Body of pancreas (tissue), 4 donors: ENCODE data around the gene CHRDL2. TPM values are rescaled to one million over a fixed set of nuclear protein-coding genes. Genes with fewer than 3 reads are reported as not detected.

ENCODE experiments used
- ATAC-seq: fragments of 150-250 bp; one replicate; pipeline ENCODE4 v1.9.1; 2016
- DNase-seq, 4 donors: peaks; one replicate each; pipeline ENCODE4 v3.0.0-alpha.2; 2019
- H3K27ac ChIP-seq, 4 donors: fragments of 200-600 bp; sonication (generic); 1 replicate in 3 of 4; 2 replicates in 1 of 4; pipeline versions ENCODE4 v1.5.1 to v1.6.1; 2016 to 2019; ENCODE audit warnings: mild to moderate bottlenecking in 1 of 4, mixed read lengths in 1 of 4, moderate library complexity in 1 of 4
- H3K27me3 ChIP-seq, 2 donors: fragments of 200-600 bp; sonication (generic); one replicate each; pipeline ENCODE4 v1.6.0; 2016; ENCODE audit warnings: mild to moderate bottlenecking in 1 of 2
- H3K36me3 ChIP-seq, 2 donors: fragments of 200-600 bp; sonication (generic); replicated peaks in 1 of 2; 2 replicates each; pipeline ENCODE4 v1.5.1; 2016; ENCODE audit warnings: low read depth in 2 of 2; ENCODE audit not compliant: insufficient read depth in 1 of 2
- H3K4me1 ChIP-seq: fragments of 200-600 bp; sonication (generic); one replicate; pipeline ENCODE4 v1.6.0; 2016
- H3K4me3 ChIP-seq, 2 donors: fragments of 200-600 bp; sonication (generic); 1 replicate in 1 of 2; 2 replicates in 1 of 2; pipeline ENCODE4 v1.5.1; 2016 to 2019
- H3K9me3 ChIP-seq, 3 donors: fragments of 200-600 bp; sonication (generic); 1 replicate in 2 of 3; 2 replicates in 1 of 3; pipeline ENCODE4 v1.5.1; 2016
- POLR2A ChIP-seq, 3 donors: fragments of 450-650 bp; IDR thresholded peaks; one replicate each; pipeline ENCODE4 v1.6.1; 2016; ENCODE audit warnings: antibody characterized with exemption in 3 of 3, mild to moderate bottlenecking in 2 of 3
- WGBS, 2 donors: methylation state at CpG; one replicate each; pipeline ENCODE4 v1.1.5; 2017; 5-methylcytosine and 5-hydroxymethylcytosine counted together
- intact Hi-C: fragments of 100-400 bp; cut with DNase I; formaldehyde crosslinking; loops from one replicate; pipeline ENCODE4 v1.15.1; 2023
- total RNA-seq, 2 donors: library from RNA; depleted of rRNA; stranded (reverse); fragments of >200 nt; gene quantifications; one replicate each; pipeline ENCODE4 v1.1.0, GENCODE V29; 2016
- TF ChIP-seq, protein P1 (sequence below), 7 experiments: fragments of 450-650 bp in 4 of 7; fragments of 200-600 bp in 3 of 7; sonication (generic) in 3 of 7; IDR thresholded peaks; one replicate each; pipeline ENCODE4 v1.5.1; 2016 to 2019; ENCODE audit warnings: antibody characterized with exemption in 7 of 7

Gene CHRDL2
- total RNA-seq, 2 donors from 2014 or later, result not detected

DNA sequence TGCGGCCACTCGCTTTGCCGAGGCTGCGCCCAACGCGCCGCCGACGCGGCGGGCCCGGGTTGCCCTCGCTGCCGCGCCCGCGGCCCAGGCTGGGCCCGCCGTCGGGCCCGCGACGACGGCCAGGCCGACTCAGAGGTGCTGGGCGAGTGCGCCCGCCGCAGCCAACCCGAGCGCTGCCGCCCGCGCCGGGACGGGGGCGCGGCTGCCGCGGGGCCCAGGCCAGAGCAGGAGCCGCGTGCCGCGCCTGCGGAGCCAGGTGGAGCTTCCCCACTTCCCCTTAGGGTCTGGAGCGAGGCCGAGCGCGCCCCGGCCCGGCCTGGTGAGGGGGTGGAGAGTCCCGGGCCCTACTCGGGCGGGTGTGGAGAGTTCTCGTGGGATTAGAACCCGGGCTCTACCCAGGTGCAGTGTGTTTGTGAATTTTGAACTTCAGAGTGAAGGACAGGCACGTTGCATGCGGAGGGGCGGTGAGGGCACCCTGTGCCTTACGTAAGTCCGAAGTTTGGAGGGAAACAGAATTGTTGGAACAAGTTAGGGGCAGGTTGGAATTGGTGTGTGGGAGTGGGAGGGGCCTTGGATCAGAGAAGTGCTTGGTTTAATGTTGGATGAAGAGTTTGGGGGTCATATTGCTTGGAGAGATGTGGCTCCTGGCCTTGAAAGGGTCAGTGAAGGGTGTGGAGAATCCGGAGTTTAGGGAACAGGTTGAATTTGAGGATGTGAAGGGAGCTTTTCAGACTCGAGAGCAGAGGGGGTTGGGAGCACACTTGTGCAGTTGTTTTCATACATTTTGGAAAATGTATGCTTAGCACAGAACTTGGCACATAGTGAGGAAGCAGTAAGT lies 18.1 kb upstream of the CHRDL2 start:
- H3K27ac ChIP-seq, result peak overlapping the region; percentile 63 to 96 (median 94)
- no peaks in the 10 kb centered on the region for H3K27me3 ChIP-seq
- no peaks in the 10 kb centered on the region for H3K9me3 ChIP-seq
- ATAC-seq (peak; percentile 66), DNase-seq (peak; percentile 49 to 64 (median 54))
- 0 to 1% methylated on average over 8 to 35 of the region's 63 CpGs for WGBS, 2 donors
- TF ChIP-seq, protein P1, sequence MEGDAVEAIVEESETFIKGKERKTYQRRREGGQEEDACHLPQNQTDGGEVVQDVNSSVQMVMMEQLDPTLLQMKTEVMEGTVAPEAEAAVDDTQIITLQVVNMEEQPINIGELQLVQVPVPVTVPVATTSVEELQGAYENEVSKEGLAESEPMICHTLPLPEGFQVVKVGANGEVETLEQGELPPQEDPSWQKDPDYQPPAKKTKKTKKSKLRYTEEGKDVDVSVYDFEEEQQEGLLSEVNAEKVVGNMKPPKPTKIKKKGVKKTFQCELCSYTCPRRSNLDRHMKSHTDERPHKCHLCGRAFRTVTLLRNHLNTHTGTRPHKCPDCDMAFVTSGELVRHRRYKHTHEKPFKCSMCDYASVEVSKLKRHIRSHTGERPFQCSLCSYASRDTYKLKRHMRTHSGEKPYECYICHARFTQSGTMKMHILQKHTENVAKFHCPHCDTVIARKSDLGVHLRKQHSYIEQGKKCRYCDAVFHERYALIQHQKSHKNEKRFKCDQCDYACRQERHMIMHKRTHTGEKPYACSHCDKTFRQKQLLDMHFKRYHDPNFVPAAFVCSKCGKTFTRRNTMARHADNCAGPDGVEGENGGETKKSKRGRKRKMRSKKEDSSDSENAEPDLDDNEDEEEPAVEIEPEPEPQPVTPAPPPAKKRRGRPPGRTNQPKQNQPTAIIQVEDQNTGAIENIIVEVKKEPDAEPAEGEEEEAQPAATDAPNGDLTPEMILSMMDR (IDR thresholded peaks at IDR 0.05), result peak in 1 of 7 experiments; percentile 9
- no peak for TF ChIP-seq POLR2A (IDR thresholded peaks at IDR 0.05)
- H3K36me3 ChIP-seq, result no peaks in the 10 kb centered on the region
- peaks cover 40% of the 10 kb centered on the region for H3K4me1 ChIP-seq
- intact Hi-C loops, result no loop called here
- H3K4me3 ChIP-seq, result peak overlapping the region in 1 of 2 donors; percentile 37

DNA sequence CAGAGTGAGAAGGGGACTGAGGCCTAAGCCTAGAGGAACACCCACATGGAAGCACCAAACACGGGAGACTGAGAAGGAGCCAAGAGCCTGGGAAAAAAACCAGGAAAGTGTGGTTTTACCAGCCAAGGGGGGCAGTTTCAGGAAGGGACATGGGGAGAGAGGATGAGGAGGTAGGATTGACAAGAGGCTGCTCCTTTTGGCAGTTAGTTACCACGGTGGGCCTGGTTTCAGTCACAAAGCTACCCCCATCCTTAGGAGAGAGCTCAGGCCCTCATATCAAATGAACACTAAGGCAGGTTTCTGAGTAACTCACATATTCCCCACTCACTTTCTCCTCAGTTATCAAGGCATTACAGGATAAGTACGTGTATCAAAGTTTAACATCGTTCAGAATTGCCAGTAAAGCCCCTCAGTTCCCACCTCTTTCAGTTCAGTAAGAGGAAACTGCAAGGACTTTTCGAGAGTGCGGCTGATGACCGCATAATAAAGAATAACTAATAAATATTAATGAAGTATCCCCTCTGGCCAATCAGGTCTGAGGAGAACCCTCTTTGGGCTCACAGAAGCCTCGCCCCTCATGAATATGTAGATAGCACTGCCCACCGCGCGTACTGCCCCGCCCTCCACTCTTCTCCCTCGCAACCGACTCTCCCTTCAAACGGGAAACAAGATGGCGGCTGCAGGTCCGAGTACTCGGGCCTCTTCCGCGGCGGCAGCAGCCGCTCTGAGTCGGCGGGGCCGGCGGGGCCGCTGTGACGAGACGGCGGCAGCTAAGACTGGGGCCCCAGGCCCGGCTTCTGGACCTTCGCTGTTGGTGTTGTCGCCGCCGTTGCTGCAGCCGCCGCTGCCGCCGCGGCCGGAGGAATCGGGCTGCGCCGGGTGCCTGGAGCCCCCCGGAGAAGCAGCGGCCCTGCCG lies 17.2 kb upstream of the CHRDL2 start, which contains the start of gene RNF169:
Gene RNF169, plus strand, starts transcription at position 639 of the 916 bp plus-strand sequence. Its CDS starts 32 bp downstream, at position 671.
- intact Hi-C loops, result no loop called here

DNA sequence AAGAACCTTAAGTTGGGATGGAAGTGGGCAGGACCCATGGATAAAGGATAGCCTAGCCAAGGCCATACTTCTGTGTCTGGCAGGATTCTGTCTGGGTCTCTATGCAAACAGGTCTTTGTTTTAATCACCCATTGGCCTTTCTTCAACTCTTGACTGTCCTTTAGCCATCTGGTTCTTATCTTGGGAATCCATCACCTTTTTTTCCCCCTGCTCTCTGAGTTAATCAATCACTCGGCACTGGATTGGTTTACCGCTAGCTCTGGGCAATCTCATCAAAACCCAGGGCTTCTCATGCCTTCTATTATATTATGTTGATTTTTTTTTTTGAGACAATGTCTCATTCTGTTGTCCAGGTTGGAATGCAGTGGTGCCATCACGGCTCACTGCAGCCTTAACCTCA lies 15.6 kb upstream of the CHRDL2 start:
- 86 to 87% methylated on average over 3 of the region's 3 CpGs for WGBS, 2 donors
- H3K9me3 ChIP-seq, result no peaks in the 10 kb centered on the region
- H3K4me1 ChIP-seq, result peaks cover 26% of the 10 kb centered on the region
- H3K4me3 ChIP-seq, result no peak overlapping the region
- DNase-seq (no peak), ATAC-seq (no peak)
- no peaks in the 10 kb centered on the region for H3K27me3 ChIP-seq
- TF ChIP-seq, protein P1 (IDR thresholded peaks at IDR 0.05), result no peak
- no peak for TF ChIP-seq POLR2A (IDR thresholded peaks at IDR 0.05)
- H3K27ac ChIP-seq, result no peak overlapping the region
- intact Hi-C loops, result no loop called here
- H3K36me3 ChIP-seq, result no peaks in the 10 kb centered on the region

More for the DNA sequence above, 17.2 kb upstream of the CHRDL2 start, which contains the start of gene RNF169:
- peak; percentile 94 to 98 (median 96) for DNase-seq
- Histone ChIP-seq H3K27me3 (no peaks in the 10 kb centered on the region), H3K27ac (peak within 1 kb of the TSS; percentile 84 to 96 (median 94)), H3K36me3 (no peaks in the 10 kb centered on the region), H3K4me3 (peak within 1 kb of the TSS in 1 of 2 donors; percentile 37), H3K4me1 (peaks cover 32% of the 10 kb centered on the region), H3K9me3 (no peaks in the 10 kb centered on the region)
- WGBS, 2 donors, result 0 to 2% methylated on average over 13 to 40 of the region's 47 CpGs
- ATAC-seq, result peak; percentile 100
- TF ChIP-seq, protein P1 (IDR thresholded peaks at IDR 0.05), result no peak
- TF ChIP-seq POLR2A (IDR thresholded peaks at IDR 0.05), result peak; percentile 69 to 91 (median 81)

DNA sequence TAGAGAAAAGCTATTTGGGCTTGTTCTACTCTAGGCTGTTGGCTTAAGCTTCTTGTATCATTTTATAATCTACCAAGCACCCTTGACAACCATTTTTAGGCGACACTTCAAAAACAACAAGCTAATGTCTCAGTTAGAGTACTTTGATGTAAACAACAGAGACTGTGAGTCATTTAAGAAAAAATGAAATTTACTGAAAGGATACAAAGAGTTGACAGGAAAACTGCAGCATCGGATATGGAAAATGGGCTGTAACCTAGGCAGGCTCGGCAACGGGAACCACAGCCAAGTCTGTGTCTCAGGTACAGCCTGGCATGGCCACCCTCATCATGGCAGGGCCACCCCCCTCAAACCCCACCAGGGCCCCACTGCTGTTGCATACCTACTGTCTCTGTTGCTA lies 13.1 kb upstream of the CHRDL2 start:
- Histone ChIP-seq H3K4me1 (peaks cover 10% of the 10 kb centered on the region), H3K36me3 (no peaks in the 10 kb centered on the region), H3K9me3 (no peaks in the 10 kb centered on the region), H3K4me3 (no peak overlapping the region), H3K27ac (no peak overlapping the region), H3K27me3 (no peaks in the 10 kb centered on the region)
- ATAC-seq (no peak), DNase-seq (no peak)
- WGBS, 2 donors, result 65 to 68% methylated on average over 4 of the region's 4 CpGs
- intact Hi-C loops, result no loop called here
- TF ChIP-seq, protein P1 (IDR thresholded peaks at IDR 0.05), result no peak
- no peak for TF ChIP-seq POLR2A (IDR thresholded peaks at IDR 0.05)
